HG02970 (cell line): Measurements from ENCODE around the gene YEATS4.

Source experiments
- ATAC-seq: cut with Tn5 transposase; IDR thresholded peaks from one replicate; pipeline ENCODE4 v1.9.1; 2021; ENCODE audit warnings: mild to moderate bottlenecking, moderate library complexity, moderate number of reproducible peaks; ENCODE audit not compliant: unreplicated experiment, low FRiP score

Gene YEATS4

GRCh38 chr12:69341328-69341727, 18.2 kb upstream of the YEATS4 start:
- no peak for ATAC-seq

GRCh38 chr12:69342421-69342820, 17.1 kb upstream of the YEATS4 start:
- ATAC-seq = no peak

- no peak for ATAC-seq
Measured at GRCh38 chr12:69343357-69343756, 16.2 kb upstream of the YEATS4 start.

GRCh38 chr12:69343885-69344612, 15.5 kb upstream of the YEATS4 start:
- no peak for ATAC-seq

- ATAC-seq = no peak
Measured at GRCh38 chr12:69345077-69345476, 14.5 kb upstream of the YEATS4 start.

- ATAC-seq = no peak
Measured at GRCh38 chr12:69345742-69346141, 13.8 kb upstream of the YEATS4 start.

- no peak for ATAC-seq
Measured at GRCh38 chr12:69348162-69348938, 11.2 kb upstream of the YEATS4 start, which contains the start of gene LYZ. Gene LYZ, plus strand, starts transcription at chr12:69348381. Its CDS starts 28 bp downstream, at chr12:69348409.

- no peak for ATAC-seq
Measured at GRCh38 chr12:69350002-69350626, 9.4 kb upstream of the YEATS4 start.

GRCh38 chr12:69350777-69351176, 8.8 kb upstream of the YEATS4 start:
- ATAC-seq = no peak

GRCh38 chr12:69351462-69352236, 7.9 kb upstream of the YEATS4 start:
- ATAC-seq = no peak

- no peak for ATAC-seq
Measured at GRCh38 chr12:69352904-69353303, 6.6 kb upstream of the YEATS4 start.

GRCh38 chr12:69354172-69354555, 5.4 kb upstream of the YEATS4 start:
- ATAC-seq = no peak

GRCh38 chr12:69354556-69355187, 4.9 kb upstream of the YEATS4 start:
- ATAC-seq = no peak

GRCh38 chr12:69355363-69356028, 4.0 kb upstream of the YEATS4 start:
- no peak for ATAC-seq

GRCh38 chr12:69360348-69360672, 767 bp downstream of the YEATS4 start:
- ATAC-seq = no peak

- ATAC-seq = no peak
Measured at GRCh38 chr12:69366796-69367195, 7.3 kb downstream of the YEATS4 start.

- no peak for ATAC-seq
Measured at GRCh38 chr12:69368171-69368570, 8.6 kb downstream of the YEATS4 start.

GRCh38 chr12:69383074-69383473, 23.5 kb downstream of the YEATS4 start:
- ATAC-seq = no peak

GRCh38 chr12:69385038-69385437, 25.5 kb downstream of the YEATS4 start:
- ATAC-seq = no peak

- ATAC-seq = no peak
Measured at GRCh38 chr12:69386921-69387320, 27.4 kb downstream of the YEATS4 start.
